ENCODE results near the gene SOX11. TPM values are rescaled to one million over a fixed set of nuclear protein-coding genes. Genes with fewer than 3 reads are reported as not detected.
"Not testable (repeated sequence)": the region's sequence is repeated elsewhere in the genome, so short reads cannot be mapped to it uniquely, and the experiment has no call there.

Gene SOX11
- 2.3 and 2.8 TPM in 2 replicates for polyA plus RNA-seq (2011; rRNA removed)
- polyA minus RNA-seq (2011; rRNA and poly(A)+ RNA removed), result 4.7 and 6.9 TPM in 2 replicates

GRCh38 chr2:5691985-5692529 is at the start of gene SOX11:
Gene SOX11 (plus strand): TSS chr2:5692384. CDS start chr2:5692722, 338 bp downstream.
- H3K27ac ChIP-seq (ENCODE audit: low read depth, low read length), result peak within 1 kb of the TSS; percentile 39
- peak within 1 kb of the TSS; percentile 78 for H3K4me3 ChIP-seq (ENCODE audit: low read depth, low read length)
- CTCF ChIA-PET, result interaction anchor here (0.6 to 2.5 kb wide), 3 partner anchors 16 to 229 kb away, joined by 4 to 14 read pairs (median 4); no protein-coding TSS in a partner anchor

GRCh38 chr2:5652734-5653133 is 39.5 kb upstream of the SOX11 start:
- POLR2A ChIA-PET; H3K27ac ChIP-seq (ENCODE audit: low read depth, low read length); H3K9me3 ChIP-seq (ENCODE audit: control insufficient read depth, insufficient read depth, low read length); DNase-seq (ENCODE audit: low read depth, low spot score); H3K4me3 ChIP-seq (ENCODE audit: low read depth, low read length); CTCF ChIA-PET; H3K27me3 ChIP-seq (ENCODE audit: control insufficient read depth, insufficient read depth, low read length): not testable (repeated sequence)

More at GRCh38 chr2:5691985-5692529, at the start of gene SOX11:
- POLR2A ChIA-PET, result interaction anchor here (0.5 to 2.7 kb wide), 5 partner anchors 28 to 652 kb away, joined by 3 to 9 read pairs (median 6); no protein-coding TSS in a partner anchor
- TF ChIP-seq CTCF (IDR thresholded peaks at IDR 0.05; ENCODE audit: low read depth, low read length), result no peak
- Histone ChIP-seq H3K27me3 (ENCODE audit: control insufficient read depth, insufficient read depth, low read length) (no peaks in the 10 kb centered on the region), H3K9me3 (ENCODE audit: control insufficient read depth, insufficient read depth, low read length) (no peaks in the 10 kb centered on the region; the same call in 1 of the 2 replicates)
- peak; percentile 86 for DNase-seq (ENCODE audit: low read depth, low spot score)

- H3K27ac ChIP-seq (ENCODE audit: low read depth, low read length); CTCF ChIA-PET; H3K4me3 ChIP-seq (ENCODE audit: low read depth, low read length); POLR2A ChIA-PET; H3K9me3 ChIP-seq (ENCODE audit: control insufficient read depth, insufficient read depth, low read length); DNase-seq (ENCODE audit: low read depth, low spot score); H3K27me3 ChIP-seq (ENCODE audit: control insufficient read depth, insufficient read depth, low read length): not testable (repeated sequence)
Observed at GRCh38 chr2:5653756-5654155, 38.4 kb upstream of the SOX11 start.

- Histone ChIP-seq H3K27me3 (ENCODE audit: control insufficient read depth, insufficient read depth, low read length) (no peaks in the 10 kb centered on the region), H3K27ac (ENCODE audit: low read depth, low read length) (no peak overlapping the region), H3K9me3 (ENCODE audit: control insufficient read depth, insufficient read depth, low read length) (no peaks in the 10 kb centered on the region), H3K4me3 (ENCODE audit: low read depth, low read length) (no peak overlapping the region)
- CTCF ChIA-PET, result no interaction called here
- no peak for TF ChIP-seq CTCF (IDR thresholded peaks at IDR 0.05; ENCODE audit: low read depth, low read length)
- POLR2A ChIA-PET, result no interaction called here
- no peak for DNase-seq (ENCODE audit: low read depth, low spot score)
Observed at GRCh38 chr2:5657231-5657630, 35.0 kb upstream of the SOX11 start.

GRCh38 chr2:5660591-5660990 is 31.6 kb upstream of the SOX11 start:
- no peak overlapping the region for H3K27ac ChIP-seq (ENCODE audit: low read depth, low read length)
- H3K27me3 ChIP-seq (ENCODE audit: control insufficient read depth, insufficient read depth, low read length), result peaks cover 2% of the 10 kb centered on the region
- no peaks in the 10 kb centered on the region for H3K9me3 ChIP-seq (ENCODE audit: control insufficient read depth, insufficient read depth, low read length)
- TF ChIP-seq CTCF (IDR thresholded peaks at IDR 0.05; ENCODE audit: low read depth, low read length), result no peak
- POLR2A ChIA-PET, result no interaction called here
- no peak for DNase-seq (ENCODE audit: low read depth, low spot score)
- CTCF ChIA-PET, result no interaction called here
- H3K4me3 ChIP-seq (ENCODE audit: low read depth, low read length), result no peak overlapping the region

- ChIA-PET POLR2A (no interaction called here), CTCF (no interaction called here)
- H3K27ac ChIP-seq (ENCODE audit: low read depth, low read length), result no peak overlapping the region
- H3K9me3 ChIP-seq (ENCODE audit: control insufficient read depth, insufficient read depth, low read length), result no peaks in the 10 kb centered on the region
- H3K4me3 ChIP-seq (ENCODE audit: low read depth, low read length), result no peak overlapping the region
- DNase-seq (ENCODE audit: low read depth, low spot score), result no peak
- no peak for TF ChIP-seq CTCF (IDR thresholded peaks at IDR 0.05; ENCODE audit: low read depth, low read length)
- H3K27me3 ChIP-seq (ENCODE audit: control insufficient read depth, insufficient read depth, low read length), result peaks cover 2% of the 10 kb centered on the region
Observed at GRCh38 chr2:5661362-5661761, 30.8 kb upstream of the SOX11 start.
